ENCODE results near the gene MS4A12.

DNA sequence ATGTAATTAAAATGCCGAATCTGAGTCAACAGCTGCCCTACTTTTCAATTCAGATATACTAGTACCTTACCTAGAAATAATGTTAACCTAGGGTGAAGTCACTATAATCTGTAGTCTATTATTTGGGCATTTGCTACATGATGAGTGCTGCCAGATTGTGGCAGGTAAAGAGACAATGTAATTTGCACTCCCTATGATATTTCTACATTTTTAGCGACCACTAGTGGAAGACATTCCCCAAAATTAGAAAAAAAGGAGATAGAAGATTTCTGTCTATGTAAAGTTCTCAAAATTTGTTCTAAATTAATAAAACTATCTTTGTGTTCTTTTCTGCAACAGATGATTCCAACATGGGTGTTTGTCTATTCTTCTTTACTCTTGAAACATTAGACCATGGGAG is 22.9 kb upstream of the MS4A12 start:
- TF ChIP-seq, protein P1, sequence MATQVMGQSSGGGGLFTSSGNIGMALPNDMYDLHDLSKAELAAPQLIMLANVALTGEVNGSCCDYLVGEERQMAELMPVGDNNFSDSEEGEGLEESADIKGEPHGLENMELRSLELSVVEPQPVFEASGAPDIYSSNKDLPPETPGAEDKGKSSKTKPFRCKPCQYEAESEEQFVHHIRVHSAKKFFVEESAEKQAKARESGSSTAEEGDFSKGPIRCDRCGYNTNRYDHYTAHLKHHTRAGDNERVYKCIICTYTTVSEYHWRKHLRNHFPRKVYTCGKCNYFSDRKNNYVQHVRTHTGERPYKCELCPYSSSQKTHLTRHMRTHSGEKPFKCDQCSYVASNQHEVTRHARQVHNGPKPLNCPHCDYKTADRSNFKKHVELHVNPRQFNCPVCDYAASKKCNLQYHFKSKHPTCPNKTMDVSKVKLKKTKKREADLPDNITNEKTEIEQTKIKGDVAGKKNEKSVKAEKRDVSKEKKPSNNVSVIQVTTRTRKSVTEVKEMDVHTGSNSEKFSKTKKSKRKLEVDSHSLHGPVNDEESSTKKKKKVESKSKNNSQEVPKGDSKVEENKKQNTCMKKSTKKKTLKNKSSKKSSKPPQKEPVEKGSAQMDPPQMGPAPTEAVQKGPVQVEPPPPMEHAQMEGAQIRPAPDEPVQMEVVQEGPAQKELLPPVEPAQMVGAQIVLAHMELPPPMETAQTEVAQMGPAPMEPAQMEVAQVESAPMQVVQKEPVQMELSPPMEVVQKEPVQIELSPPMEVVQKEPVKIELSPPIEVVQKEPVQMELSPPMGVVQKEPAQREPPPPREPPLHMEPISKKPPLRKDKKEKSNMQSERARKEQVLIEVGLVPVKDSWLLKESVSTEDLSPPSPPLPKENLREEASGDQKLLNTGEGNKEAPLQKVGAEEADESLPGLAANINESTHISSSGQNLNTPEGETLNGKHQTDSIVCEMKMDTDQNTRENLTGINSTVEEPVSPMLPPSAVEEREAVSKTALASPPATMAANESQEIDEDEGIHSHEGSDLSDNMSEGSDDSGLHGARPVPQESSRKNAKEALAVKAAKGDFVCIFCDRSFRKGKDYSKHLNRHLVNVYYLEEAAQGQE (IDR thresholded peaks at IDR 0.05): no peak
- TF ChIP-seq, protein P2, sequence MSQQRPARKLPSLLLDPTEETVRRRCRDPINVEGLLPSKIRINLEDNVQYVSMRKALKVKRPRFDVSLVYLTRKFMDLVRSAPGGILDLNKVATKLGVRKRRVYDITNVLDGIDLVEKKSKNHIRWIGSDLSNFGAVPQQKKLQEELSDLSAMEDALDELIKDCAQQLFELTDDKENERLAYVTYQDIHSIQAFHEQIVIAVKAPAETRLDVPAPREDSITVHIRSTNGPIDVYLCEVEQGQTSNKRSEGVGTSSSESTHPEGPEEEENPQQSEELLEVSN (IDR thresholded peaks at IDR 0.05; ENCODE audit: borderline replicate concordance, low read depth): no peak
